Stomach (tissue), 4 donors: Measurements from ENCODE around the gene SLC38A10.

Experiments
- POLR2A ChIP-seq, 4 donors: fragments of 450-650 bp; IDR thresholded peaks; one replicate each; pipeline ENCODE4 v1.6.1; 2016; ENCODE audit warnings: antibody characterized with exemption in 4 of 4, control low read depth in 2 of 4, mild to moderate bottlenecking in 1 of 4, moderate library complexity in 1 of 4
- POLR2AphosphoS5 ChIP-seq, 3 donors: sonication (generic); formaldehyde crosslinking; IDR thresholded peaks; one replicate each; pipeline ENCODE4 v1.6.1; 2016; ENCODE audit warnings: antibody characterized with exemption in 3 of 3

DNA sequence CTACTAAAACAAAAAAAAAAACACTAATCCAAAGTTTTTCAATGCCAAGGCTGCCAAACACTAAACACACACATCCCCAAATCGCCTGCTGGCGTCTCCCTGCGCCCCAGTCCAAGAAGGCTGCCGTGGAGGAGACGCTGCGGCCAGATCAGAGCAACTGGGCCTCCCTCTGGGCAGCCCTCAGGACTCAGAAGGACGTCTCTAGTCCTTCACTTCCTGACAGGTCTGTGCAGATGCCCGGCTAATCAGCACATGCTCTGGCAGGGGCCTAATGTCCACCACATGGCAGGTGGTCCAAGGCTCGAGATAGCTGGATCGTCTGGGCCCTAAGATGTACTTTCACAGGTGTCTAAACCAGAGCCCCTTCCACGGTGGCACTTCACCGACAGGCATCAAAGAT, 2.7 kb downstream of the SLC38A10 start:
- TF ChIP-seq POLR2AphosphoS5 (IDR thresholded peaks at IDR 0.05), result no peak
- TF ChIP-seq POLR2A (IDR thresholded peaks at IDR 0.05), result no peak
